ENCODE data around the gene TSPAN6.

DNA sequence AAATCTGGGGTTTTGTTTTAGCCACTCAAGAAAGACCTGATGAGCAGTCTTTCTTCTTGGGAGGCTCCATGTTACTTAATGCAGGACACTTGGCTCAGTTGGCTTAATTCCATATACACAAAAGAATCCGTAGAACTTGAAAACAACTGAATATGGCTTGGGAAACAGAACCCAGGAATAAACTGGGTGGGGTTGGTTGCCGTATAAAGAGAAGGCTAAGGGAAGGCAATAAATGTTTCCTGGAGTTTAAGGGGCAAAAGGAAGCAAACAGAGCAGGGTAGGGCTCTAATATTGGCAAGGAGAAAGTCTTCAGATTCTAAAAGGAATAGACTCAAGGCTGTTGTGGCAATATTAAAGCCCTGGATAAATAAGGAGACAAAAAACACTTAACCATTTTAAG is 43.5 kb downstream of the TSPAN6 start:
- TF ChIP-seq, protein P1, sequence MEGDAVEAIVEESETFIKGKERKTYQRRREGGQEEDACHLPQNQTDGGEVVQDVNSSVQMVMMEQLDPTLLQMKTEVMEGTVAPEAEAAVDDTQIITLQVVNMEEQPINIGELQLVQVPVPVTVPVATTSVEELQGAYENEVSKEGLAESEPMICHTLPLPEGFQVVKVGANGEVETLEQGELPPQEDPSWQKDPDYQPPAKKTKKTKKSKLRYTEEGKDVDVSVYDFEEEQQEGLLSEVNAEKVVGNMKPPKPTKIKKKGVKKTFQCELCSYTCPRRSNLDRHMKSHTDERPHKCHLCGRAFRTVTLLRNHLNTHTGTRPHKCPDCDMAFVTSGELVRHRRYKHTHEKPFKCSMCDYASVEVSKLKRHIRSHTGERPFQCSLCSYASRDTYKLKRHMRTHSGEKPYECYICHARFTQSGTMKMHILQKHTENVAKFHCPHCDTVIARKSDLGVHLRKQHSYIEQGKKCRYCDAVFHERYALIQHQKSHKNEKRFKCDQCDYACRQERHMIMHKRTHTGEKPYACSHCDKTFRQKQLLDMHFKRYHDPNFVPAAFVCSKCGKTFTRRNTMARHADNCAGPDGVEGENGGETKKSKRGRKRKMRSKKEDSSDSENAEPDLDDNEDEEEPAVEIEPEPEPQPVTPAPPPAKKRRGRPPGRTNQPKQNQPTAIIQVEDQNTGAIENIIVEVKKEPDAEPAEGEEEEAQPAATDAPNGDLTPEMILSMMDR (IDR thresholded peaks at IDR 0.05) = no peak
- no peak for TF ChIP-seq POLR2A (IDR thresholded peaks at IDR 0.05)
